ENCODE results near the gene SCML2.

Gene SCML2

DNA sequence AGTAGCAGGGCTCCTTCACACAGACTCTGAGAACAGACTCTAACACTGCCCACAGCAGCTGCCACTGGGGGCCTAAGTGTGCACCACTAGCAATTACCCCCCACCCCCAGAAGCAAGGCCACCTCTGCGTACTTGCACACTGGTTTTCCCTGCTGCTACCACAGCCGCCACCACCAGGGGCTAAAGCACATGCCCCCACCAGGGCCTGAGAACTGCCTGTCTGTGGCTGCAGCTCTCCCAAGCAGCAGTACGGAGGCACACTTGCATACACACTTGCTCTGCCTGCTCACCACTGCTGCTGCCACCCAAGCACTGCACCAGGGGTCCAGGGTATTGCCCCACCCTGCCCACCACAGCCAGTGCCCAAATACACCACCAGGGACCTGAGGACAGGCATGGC lies 59.6 kb downstream of the SCML2 start:
- no peak overlapping the region for H3K27ac ChIP-seq
- TF ChIP-seq, protein P1, sequence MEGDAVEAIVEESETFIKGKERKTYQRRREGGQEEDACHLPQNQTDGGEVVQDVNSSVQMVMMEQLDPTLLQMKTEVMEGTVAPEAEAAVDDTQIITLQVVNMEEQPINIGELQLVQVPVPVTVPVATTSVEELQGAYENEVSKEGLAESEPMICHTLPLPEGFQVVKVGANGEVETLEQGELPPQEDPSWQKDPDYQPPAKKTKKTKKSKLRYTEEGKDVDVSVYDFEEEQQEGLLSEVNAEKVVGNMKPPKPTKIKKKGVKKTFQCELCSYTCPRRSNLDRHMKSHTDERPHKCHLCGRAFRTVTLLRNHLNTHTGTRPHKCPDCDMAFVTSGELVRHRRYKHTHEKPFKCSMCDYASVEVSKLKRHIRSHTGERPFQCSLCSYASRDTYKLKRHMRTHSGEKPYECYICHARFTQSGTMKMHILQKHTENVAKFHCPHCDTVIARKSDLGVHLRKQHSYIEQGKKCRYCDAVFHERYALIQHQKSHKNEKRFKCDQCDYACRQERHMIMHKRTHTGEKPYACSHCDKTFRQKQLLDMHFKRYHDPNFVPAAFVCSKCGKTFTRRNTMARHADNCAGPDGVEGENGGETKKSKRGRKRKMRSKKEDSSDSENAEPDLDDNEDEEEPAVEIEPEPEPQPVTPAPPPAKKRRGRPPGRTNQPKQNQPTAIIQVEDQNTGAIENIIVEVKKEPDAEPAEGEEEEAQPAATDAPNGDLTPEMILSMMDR (IDR thresholded peaks at IDR 0.05), result no peak
- no peak for TF ChIP-seq ZFX (IDR thresholded peaks at IDR 0.05; ENCODE audit: borderline replicate concordance)

DNA sequence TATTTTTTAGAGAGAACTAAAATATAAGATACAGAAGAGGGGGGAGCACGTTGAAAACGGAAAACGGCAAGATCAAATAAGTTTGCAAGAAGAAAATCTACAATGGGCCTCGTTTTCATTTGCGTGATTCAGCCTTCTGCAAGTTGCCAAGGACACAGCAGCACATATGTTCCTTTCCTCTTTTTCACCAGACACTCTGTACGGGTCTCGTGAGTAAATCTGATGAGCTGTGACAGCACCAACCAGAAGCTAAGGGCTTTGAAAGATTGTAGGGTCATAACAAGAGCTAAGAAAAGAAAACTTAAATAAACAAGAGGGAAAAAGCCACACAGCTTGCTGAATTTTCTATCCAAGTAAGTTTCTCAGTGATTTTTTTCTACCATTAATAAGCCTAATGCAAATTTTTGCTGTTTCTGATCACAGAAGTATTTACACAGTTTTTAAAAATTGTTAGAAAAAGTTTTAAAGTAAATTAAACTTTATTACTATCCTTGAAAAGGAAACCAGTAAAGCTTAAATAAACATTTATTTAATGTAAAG lies 63.4 kb downstream of the SCML2 start:
- no peak for TF ChIP-seq ZFX (IDR thresholded peaks at IDR 0.05; ENCODE audit: borderline replicate concordance)
- TF ChIP-seq, protein P1 (IDR thresholded peaks at IDR 0.05), result no peak
- no peak overlapping the region for H3K27ac ChIP-seq

DNA sequence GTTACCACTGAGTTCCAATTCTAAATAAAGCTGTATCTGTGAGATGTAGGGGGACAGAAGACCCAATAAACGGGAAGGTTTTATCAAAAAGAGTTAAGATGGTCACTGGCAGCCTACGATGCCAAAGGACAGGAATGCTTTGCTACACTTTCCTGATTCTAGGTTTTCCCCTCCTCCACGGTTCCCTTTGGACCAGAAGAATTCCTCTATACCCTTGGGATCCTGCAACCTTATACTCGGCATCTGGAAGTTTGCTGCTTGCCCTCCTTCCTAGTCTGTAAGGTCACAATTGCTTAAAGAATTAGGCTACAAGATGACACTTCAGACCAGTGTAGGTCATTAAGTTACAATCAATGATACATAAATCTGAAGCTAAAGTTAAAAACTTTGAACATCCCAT lies 64.3 kb downstream of the SCML2 start:
- TF ChIP-seq, protein P1 (IDR thresholded peaks at IDR 0.05), result no peak
- TF ChIP-seq ZFX (IDR thresholded peaks at IDR 0.05; ENCODE audit: borderline replicate concordance), result no peak
- no peak overlapping the region for H3K27ac ChIP-seq

DNA sequence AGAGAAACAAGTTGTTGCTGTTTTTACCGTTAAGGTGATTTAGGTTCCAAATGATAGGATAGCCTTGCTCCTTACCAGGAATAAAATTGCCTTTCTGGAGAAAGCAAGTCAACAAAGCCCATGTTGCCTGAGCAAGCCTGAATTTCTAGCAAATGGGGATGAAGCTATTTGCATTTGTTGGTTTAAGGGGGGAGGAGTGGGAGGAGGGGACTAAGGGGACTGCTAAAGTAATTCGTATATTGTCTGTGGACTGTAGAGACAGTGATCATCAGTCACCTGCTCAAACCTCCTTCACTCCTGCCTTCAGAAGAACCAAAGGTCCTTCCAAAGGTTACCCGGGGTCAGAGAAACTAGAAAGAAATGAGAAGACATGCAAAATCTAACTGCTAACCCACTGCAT lies 65.8 kb downstream of the SCML2 start:
- TF ChIP-seq, protein P1 (IDR thresholded peaks at IDR 0.05), result no peak
- no peak for TF ChIP-seq ZFX (IDR thresholded peaks at IDR 0.05; ENCODE audit: borderline replicate concordance)
- H3K27ac ChIP-seq, result no peak overlapping the region

DNA sequence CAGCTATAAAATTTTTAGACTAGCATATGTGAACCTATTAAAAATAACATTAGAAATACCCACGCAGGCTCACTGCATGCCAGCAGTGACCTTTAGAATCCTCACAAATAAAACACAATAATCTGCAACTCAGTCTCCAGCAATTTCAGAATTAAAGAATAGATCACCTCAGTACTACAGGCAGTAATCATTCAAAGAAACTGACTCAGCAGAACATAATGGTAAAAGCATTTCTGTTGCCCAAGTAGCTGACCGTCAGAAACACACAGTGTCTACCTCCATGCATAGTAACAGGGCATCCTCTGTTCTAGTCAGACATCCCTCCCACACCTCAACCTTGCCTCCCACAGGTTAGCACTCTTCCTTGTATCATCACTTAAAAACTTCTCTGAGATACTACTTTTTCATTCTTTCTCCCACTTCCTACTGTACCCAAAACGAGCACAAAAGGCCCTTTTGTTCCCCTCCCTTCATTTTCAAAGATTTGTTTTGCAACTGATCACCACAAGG lies 68.1 kb downstream of the SCML2 start:
- H3K27ac ChIP-seq, result no peak overlapping the region
- TF ChIP-seq, protein P1 (IDR thresholded peaks at IDR 0.05), result no peak
- no peak for TF ChIP-seq ZFX (IDR thresholded peaks at IDR 0.05; ENCODE audit: borderline replicate concordance)

DNA sequence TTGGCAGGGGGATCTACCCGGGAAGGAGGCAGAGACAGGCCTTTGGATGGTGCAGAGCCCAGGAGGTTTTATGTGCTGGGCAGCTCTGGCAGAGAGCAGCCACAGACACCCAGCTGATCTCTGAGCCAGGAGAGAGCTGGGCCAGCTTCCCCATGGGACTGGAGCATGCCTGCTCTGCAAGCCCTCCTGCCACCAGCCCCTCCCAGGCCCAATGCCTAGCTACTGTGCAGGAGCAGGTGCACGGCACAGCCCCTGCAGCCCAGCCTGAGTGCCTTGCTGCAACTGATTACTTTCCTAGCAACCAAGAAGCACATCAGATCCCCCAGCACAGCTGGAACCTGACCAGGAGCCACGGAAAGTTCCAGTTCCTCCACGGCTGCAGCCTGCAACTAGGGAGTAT lies 76.0 kb downstream of the SCML2 start:
- TF ChIP-seq, protein P1 (IDR thresholded peaks at IDR 0.05), result no peak
- no peak for TF ChIP-seq ZFX (IDR thresholded peaks at IDR 0.05; ENCODE audit: borderline replicate concordance)
- no peak overlapping the region for H3K27ac ChIP-seq

DNA sequence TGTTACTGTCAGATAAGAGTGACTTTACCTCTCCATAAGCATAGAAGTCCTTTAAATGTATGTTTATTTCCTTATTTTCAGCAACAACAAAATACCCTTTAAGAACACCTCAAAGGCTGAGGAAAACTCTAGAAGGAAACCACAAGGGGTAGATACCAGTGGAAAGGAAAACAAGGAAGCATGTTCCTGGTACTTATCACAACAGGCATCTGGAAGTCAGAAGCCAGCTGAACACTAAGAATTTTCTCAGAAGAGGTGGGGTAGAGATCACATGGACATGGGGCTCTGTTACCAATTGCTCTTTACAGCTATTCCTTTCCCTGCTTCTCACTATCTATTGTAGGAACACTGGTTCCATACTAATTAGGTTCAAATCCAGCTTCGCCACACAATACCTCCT lies 82.3 kb downstream of the SCML2 start:
- H3K27ac ChIP-seq, result no peak overlapping the region
- TF ChIP-seq, protein P1 (IDR thresholded peaks at IDR 0.05), result no peak
- TF ChIP-seq ZFX (IDR thresholded peaks at IDR 0.05; ENCODE audit: borderline replicate concordance), result no peak
